Measurements from ENCODE around the gene HOXC4. TPM values are rescaled to one million over a fixed set of nuclear protein-coding genes. Genes with fewer than 3 reads are reported as not detected.

HOXC4 gene
- total RNA-seq, 4 donors from 2014 or later: 1.1 to 3.1 (median 1.3) TPM

Small RNA genes lying within 50 kb of the gene (small RNA-seq; reads per million reads assigned to genes)
- 0 reads per million in 4 donors for gene HOXC5
- gene MIR615: 0.71 to 2.4 (median 0.94) reads per million in 4 donors
- gene RF00019: 0 reads per million in 4 donors

Other genes starting within 250 kb of the HOXC4 start
- under 1 TPM in 1 of 4 donors, not detected in 3; 0.83 TPM for gene HOXC13, start 115.0 kb upstream of the HOXC4 start, total RNA-seq
- not detected for gene HOXC12, start 98.9 kb upstream of the HOXC4 start, total RNA-seq
- gene HOXC11, start 80.7 kb upstream of the HOXC4 start, total RNA-seq: not detected
- gene HOTAIR, start 78.9 kb upstream of the HOXC4 start, total RNA-seq: not detected
- gene HOXC10, start 68.7 kb upstream of the HOXC4 start, total RNA-seq: 1 to 10 TPM in 1 of 4 donors, under 1 TPM in 1, not detected in 2; 0.31 to 1.3 TPM
- gene HOXC9, start 53.7 kb upstream of the HOXC4 start, total RNA-seq: 1 to 10 TPM in 1 of 4 donors, not detected in 3; 1.5 TPM
- gene HOXC8, start 44.9 kb upstream of the HOXC4 start, total RNA-seq: under 1 TPM in 1 of 4 donors, not detected in 3; 0.70 TPM
- 1 to 10 TPM in 1 of 4 donors, under 1 TPM in 2, not detected in 1; 0.21 to 1.1 (median 0.30) TPM for gene HOXC6, start 25.4 kb upstream of the HOXC4 start, total RNA-seq
- gene HOXC5, start 20.8 kb upstream of the HOXC4 start, total RNA-seq: 1 to 10 TPM in 1 of 4 donors, under 1 TPM in 1, not detected in 2; 0.31 to 1.1 TPM
- 10 to 100 TPM; 30.5 to 44.1 (median 38.7) TPM for gene SMUG1, start 135.2 kb downstream of the HOXC4 start, total RNA-seq
- gene CBX5, start 226.3 kb downstream of the HOXC4 start, total RNA-seq: 10 to 100 TPM; 13.2 to 29.9 (median 23.7) TPM
- 100 to 1,000 TPM; 274 to 473 (median 422) TPM for gene HNRNPA1, start 226.9 kb downstream of the HOXC4 start, total RNA-seq
- under 1 TPM in 3 of 4 donors, not detected in 1; 0.15 to 0.44 (median 0.38) TPM for gene NFE2, start 247.2 kb downstream of the HOXC4 start, total RNA-seq